Ascending aorta (tissue), 2 donors: ENCODE data around the gene SEMA5B. TPM values are rescaled to one million over a fixed set of nuclear protein-coding genes. Genes with fewer than 3 reads are reported as not detected.

ENCODE experiments used
- DNase-seq, 2 donors: peaks; one replicate each; pipeline ENCODE4 v3.0.0-alpha.2; 2019; ENCODE audit warnings: low spot score in 2 of 2
- H3K27ac ChIP-seq, 2 donors: fragments of 200-600 bp; sonication (generic); one replicate each; pipeline ENCODE4 v1.5.1; 2016 to 2017; ENCODE audit warnings: mild to moderate bottlenecking in 1 of 2
- H3K27me3 ChIP-seq: fragments of 200-600 bp; sonication (generic); one replicate; pipeline ENCODE4 v1.5.1; 2017
- H3K36me3 ChIP-seq, 2 donors: fragments of 200-600 bp; sonication (generic); one replicate each; pipeline ENCODE4 v1.5.1; 2016
- H3K4me1 ChIP-seq, 2 donors: fragments of 200-600 bp; sonication (generic); one replicate each; pipeline ENCODE4 v1.5.1; 2016 to 2017; ENCODE audit warnings: mild to moderate bottlenecking in 1 of 2
- H3K4me3 ChIP-seq, 2 donors: fragments of 200-600 bp; sonication (generic); one replicate each; pipeline ENCODE4 v1.5.1; 2016 to 2017; ENCODE audit warnings: mild to moderate bottlenecking in 1 of 2
- H3K9me3 ChIP-seq, 2 donors: fragments of 200-600 bp; sonication (generic); one replicate each; pipeline ENCODE4 v1.5.1; 2016
- CTCF ChIP-seq, 3 experiments: fragments of 200-600 bp in 2 of 3; fragments of 450-650 bp in 1 of 3; sonication (generic) in 2 of 3; IDR thresholded peaks; one replicate each; pipeline ENCODE4 v1.5.1; 2016 to 2019; ENCODE audit warnings: antibody characterized with exemption in 3 of 3, mild to moderate bottlenecking in 1 of 3, moderate library complexity in 1 of 3
- intact Hi-C: fragments of 100-400 bp; cut with DNase I; formaldehyde crosslinking; loops from one replicate; pipeline ENCODE4 v1.15.1; 2023
- total RNA-seq: library from RNA; depleted of rRNA; stranded (reverse); fragments of >200 nt; gene quantifications from one replicate; pipeline ENCODE4 v1.1.0, GENCODE V29; 2016

SEMA5B gene
- total RNA-seq, 1 donor from 2014 or later = 0.85 TPM

- DNase-seq = no peak
- no peak overlapping the region for H3K4me3 ChIP-seq
- intact Hi-C loops = no loop called here
- H3K9me3 ChIP-seq = no peaks in the 10 kb centered on the region
- H3K27me3 ChIP-seq = no peaks in the 10 kb centered on the region
- peaks cover 8 to 13% of the 10 kb centered on the region in 2 donors for H3K4me1 ChIP-seq
- H3K27ac ChIP-seq = no peak overlapping the region
- no peaks in the 10 kb centered on the region for H3K36me3 ChIP-seq
- no peak for TF ChIP-seq CTCF (IDR thresholded peaks at IDR 0.05)
Observed at GRCh38 chr3:123031051-123031450, 3.5 kb upstream of the SEMA5B start.

- no peak overlapping the region for H3K27ac ChIP-seq
- no peaks in the 10 kb centered on the region for H3K9me3 ChIP-seq
- DNase-seq = peak in 1 of 2 donors; percentile 68
- H3K4me1 ChIP-seq = peaks cover 8 to 13% of the 10 kb centered on the region in 2 donors
- H3K27me3 ChIP-seq = no peaks in the 10 kb centered on the region
- H3K36me3 ChIP-seq = no peaks in the 10 kb centered on the region
- peak; percentile 43 to 75 (median 52) for TF ChIP-seq CTCF (IDR thresholded peaks at IDR 0.05)
- intact Hi-C loops = loop anchor here (1.0 to 10.0 kb wide), 4 partner anchors 51 to 229 kb away; partner anchors contain the start of gene SEC22A
- peak overlapping the region; percentile 64 to 65 for H3K4me3 ChIP-seq
Observed at GRCh38 chr3:123028233-123028828, 768 bp upstream of the SEMA5B start.

GRCh38 chr3:123026565-123027291 is 835 bp downstream of the SEMA5B start:
- Histone ChIP-seq H3K4me1 (peaks cover 8 to 13% of the 10 kb centered on the region in 2 donors), H3K36me3 (no peaks in the 10 kb centered on the region), H3K4me3 (peak overlapping the region; percentile 64 to 65), H3K9me3 (no peaks in the 10 kb centered on the region), H3K27me3 (no peaks in the 10 kb centered on the region), H3K27ac (no peak overlapping the region)
- DNase-seq = peak in 1 of 2 donors; percentile 66
- no peak for TF ChIP-seq CTCF (IDR thresholded peaks at IDR 0.05)
- intact Hi-C loops = loop anchor here (5.0 to 10.0 kb wide), 3 partner anchors 49 to 231 kb away; partner anchors contain the start of gene SEC22A

- peak in 1 of 2 donors; percentile 67 for DNase-seq
- no peaks in the 10 kb centered on the region for H3K9me3 ChIP-seq
- H3K4me1 ChIP-seq = peaks cover 8 to 13% of the 10 kb centered on the region in 2 donors
- no peaks in the 10 kb centered on the region for H3K27me3 ChIP-seq
- H3K36me3 ChIP-seq = no peaks in the 10 kb centered on the region
- H3K4me3 ChIP-seq = peak overlapping the region; percentile 64 to 65
- TF ChIP-seq CTCF (IDR thresholded peaks at IDR 0.05) = no peak
- H3K27ac ChIP-seq = no peak overlapping the region
- intact Hi-C loops = loop anchor here (5.0 to 10.0 kb wide), 3 partner anchors 49 to 231 kb away; partner anchors contain the start of gene SEC22A
Observed at GRCh38 chr3:123025642-123026521, 1.7 kb downstream of the SEMA5B start.

GRCh38 chr3:123024056-123024455 is 3.5 kb downstream of the SEMA5B start:
- intact Hi-C loops = loop anchor here (10.0 kb wide), 1 partner anchor 181 kb away; the partner anchor contains the start of gene SEC22A
- Histone ChIP-seq H3K27ac (no peak overlapping the region), H3K36me3 (no peaks in the 10 kb centered on the region), H3K9me3 (no peaks in the 10 kb centered on the region), H3K4me1 (peaks cover 8 to 13% of the 10 kb centered on the region in 2 donors), H3K4me3 (no peak overlapping the region), H3K27me3 (no peaks in the 10 kb centered on the region)
- DNase-seq = no peak
- TF ChIP-seq CTCF (IDR thresholded peaks at IDR 0.05) = no peak
